Stimulated activated CD4-positive, alpha-beta T cell treated with anti-CD3 and anti-CD28 coated beads, Interleukin-12 subunit alpha, Interleukin-12 subunit beta, amount 100 ng/mL, for 24 hours (primary cell): ENCODE measurements around the gene SNRNP35.
"Not testable (repeated sequence)": the region's sequence is repeated elsewhere in the genome, so short reads cannot be mapped to it uniquely, and the experiment has no call there.

Source experiments
- DNase-seq, 2 experiments: peaks; one replicate each; pipeline ENCODE4 v3.0.0-alpha.2; 2020; ENCODE audit warnings: low read depth in 2 of 2

Gene SNRNP35

DNA sequence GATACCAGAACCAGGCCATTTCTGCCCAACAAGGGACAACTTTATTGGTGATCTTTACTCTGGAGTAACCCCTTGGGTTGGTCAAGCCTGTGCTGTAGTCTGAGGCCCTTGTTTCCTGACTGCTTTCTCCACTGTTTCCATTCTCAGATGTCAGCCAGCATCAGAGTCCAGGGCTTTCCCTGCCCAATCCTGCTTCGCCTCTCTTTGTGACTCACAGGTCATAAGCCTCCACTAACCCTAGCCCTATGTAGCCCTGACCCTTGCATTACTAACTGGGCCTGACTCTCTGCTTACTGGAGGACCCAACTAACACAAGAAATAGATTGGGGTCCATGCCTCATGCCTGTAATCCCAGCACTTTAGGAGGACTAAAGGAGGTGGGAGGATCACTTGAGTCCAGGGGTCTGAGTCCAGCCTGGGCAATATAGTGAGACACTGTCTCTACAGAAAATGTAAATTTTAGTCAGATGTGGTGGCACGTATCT is 8.6 kb upstream of the SNRNP35 start:
- DNase-seq: no peak

GRCh38 chr12:123449856-123450255 is 8.1 kb upstream of the SNRNP35 start:
- DNase-seq: no peak

- DNase-seq: no peak
Observed at GRCh38 chr12:123450636-123451035, 7.3 kb upstream of the SNRNP35 start.

GRCh38 chr12:123452276-123452550 is 5.7 kb upstream of the SNRNP35 start:
- not testable (repeated sequence) for DNase-seq

GRCh38 chr12:123453165-123453564 is 4.8 kb upstream of the SNRNP35 start:
- DNase-seq: no peak

DNA sequence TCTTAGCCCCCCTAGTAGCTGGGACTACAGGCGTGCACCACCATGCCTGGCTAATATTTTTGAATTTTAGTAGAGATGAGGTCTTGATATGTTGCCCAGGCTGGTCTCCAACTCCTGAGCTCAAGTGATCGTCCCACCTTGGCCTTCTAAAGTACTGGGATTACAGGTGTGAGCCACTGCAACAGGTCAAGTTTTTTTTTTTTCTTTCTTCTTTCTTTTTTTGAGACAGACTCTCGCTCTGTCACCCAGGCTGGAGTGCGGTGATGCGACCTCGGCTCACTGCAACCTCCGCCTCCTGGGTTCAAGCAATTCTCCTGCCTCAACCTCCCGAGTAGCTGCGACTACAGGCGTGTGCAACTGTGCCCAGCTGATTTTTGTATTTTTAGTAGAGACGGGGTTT is 5.2 kb downstream of the SNRNP35 start:
- DNase-seq: not testable (repeated sequence)

GRCh38 chr12:123465084-123465483 is 7.1 kb downstream of the SNRNP35 start:
- DNase-seq: no peak

- no peak for DNase-seq
Observed at GRCh38 chr12:123468786-123469185, 10.8 kb downstream of the SNRNP35 start.

- no peak for DNase-seq
Observed at GRCh38 chr12:123469978-123470377, 12.0 kb downstream of the SNRNP35 start.

DNA sequence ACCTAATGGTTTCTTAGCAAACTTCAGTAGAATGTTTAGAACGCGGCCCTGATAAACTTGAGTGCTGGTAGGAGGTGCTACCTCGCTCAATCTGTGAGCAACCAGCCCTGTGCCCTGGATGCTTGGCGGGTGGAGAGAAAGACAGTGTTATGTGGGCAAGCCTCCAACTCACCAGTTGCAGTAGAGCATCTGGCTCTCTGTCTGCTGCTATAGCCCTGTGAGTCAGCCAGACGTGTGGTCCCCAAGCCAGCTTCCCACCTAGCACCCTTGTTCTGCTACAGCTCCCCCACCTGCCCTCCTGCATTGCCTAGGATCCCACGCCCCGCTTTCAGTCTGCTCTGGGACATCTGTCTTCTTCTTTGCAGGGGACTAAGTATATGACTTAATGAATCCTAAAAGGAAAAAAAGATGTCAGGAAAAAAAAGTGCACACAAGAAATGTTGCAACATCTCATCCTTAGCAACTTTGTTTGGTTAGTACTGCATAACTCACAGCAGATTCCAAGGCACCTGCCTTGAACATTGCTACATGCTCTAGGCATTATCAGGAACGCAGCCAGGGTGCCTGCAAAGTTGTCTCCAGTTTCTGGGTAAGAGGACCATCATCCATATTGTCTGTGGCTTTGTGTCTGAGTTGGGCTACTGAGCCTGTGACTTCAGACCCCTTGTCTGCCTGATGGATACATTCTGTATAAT is 13.6 kb downstream of the SNRNP35 start:
- DNase-seq: no peak

- DNase-seq: no peak
Observed at GRCh38 chr12:123472438-123472849, 14.5 kb downstream of the SNRNP35 start.

DNA sequence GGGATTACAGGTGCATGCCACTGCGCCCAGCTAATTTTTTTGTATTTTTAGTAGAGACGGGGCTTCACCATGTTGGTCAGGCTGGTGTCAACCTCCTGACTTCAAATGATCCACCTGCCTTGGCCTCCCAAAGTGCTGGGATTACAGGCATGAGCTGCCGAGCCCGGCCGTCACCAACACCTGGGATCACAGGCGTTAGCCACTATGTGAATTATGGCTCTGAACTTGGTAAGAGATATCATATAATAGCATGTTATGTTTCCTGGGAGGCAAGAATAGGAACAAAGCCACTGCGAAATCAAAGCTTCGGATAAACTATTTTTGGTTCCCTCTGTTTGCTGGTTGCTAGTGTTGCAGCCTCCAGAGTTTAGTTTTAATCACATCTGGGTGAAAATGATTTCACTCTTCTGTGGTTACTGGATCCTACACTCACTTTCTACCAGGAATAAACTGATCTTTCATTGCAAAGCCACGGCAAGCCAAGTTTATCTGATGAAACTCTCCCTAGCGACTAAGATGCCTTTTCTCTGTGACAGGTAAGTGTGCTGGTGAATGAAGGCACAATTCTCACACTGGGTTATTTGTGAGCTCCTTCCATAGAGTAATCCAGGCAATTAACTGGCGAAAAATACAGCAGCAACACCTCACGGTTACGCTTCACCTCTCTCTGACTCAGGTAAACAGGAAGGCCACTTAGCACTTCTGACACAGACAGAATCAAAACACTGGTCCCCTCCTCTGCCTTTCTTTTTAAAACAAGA is 16.7 kb downstream of the SNRNP35 start:
- no peak for DNase-seq

- no peak for DNase-seq
Observed at GRCh38 chr12:123475246-123475703, 17.3 kb downstream of the SNRNP35 start.

DNA sequence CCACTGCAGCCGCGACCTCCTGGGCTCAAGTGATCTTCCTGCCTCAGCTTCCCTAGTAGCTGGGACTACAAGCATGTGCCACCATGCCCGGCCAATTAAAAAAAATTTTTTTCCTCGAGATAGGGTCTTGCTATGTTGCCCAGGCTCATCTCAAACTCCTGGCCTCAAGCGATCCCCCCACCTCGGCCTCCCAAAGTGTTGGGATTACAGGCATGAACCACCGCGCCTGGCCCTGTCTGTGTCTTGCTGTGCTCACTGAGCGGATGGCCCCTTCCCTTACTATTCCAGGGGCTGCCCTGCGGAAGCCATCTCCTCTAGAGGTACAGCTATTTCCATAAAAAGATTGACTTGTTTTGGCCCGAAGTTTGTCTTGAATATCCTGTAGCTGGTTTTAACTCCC is 20.1 kb downstream of the SNRNP35 start:
- no peak for DNase-seq

DNA sequence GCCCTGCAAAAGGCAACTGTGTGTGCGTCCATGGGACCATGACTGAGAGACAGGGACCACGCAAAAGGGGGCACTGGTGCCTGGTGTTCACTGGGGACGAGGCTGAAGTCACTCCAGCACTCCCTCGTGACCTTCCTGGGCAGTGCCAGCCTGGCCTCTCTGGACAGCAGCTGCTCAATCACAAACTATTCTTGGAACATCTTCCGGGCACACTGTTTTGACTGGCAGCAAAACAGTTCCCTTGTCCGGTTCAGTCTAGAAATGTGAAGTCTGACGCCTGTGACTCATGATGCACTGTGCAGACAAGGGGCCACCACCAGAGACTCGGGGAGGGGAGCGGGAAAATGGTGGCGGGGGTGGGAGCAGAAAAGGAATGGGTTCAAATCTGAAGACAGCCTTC is 20.8 kb downstream of the SNRNP35 start:
- no peak for DNase-seq

DNA sequence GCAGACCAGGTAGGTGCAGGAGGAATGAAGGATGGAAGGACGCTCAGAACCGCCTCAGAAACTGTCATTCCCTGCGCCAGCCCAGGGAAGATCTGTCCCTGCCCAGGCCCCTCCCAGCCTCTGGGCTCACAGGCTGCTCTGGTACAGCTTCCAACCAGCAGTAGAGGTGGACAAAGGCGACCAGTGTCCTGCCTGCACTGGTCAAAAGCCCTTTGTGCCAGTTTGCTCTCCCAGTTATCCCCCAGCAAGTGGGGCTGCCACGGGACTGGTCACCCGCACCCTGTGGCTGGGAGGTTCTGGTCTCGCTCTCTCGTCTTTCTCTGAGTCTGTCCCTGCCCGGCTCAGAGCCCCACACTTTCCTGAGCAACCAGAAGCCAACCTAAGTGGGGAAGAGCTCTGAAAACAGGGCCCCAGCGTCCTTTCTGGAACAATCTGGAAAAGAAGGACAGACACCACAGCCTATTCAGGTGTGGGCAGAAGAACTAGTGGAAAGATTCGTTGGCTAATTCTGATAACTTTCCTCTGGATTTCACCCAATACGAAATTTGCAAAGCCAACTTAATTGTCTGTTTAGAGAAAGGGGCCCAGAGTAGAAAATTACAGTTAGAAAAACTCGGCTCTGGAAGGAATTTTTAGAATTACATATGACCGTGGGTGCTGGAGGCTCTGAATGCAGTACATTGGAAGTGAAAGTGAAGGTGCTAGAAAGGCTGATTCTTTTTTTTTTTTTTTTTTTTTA is 21.7 kb downstream of the SNRNP35 start:
- no peak for DNase-seq

DNA sequence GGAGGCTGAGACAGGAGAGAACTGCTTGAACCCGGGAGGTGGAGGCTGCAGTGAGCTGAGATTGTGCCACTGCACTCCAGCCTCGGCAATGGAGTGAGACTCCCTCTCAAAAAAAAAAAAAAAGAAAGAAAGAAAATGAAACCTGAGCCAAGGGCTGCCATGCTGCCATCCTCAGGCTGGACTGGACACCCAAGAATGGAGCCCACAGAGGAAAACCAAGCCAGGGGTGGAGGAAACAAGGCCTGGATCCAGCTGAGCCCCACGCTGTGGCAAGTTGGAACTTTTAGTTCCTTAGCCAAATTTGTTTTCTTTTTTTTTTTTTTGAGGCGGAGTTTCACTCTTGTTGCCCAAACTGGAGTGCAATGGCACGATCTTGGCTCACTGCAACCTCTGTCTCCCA is 23.3 kb downstream of the SNRNP35 start:
- DNase-seq: not testable (repeated sequence)

DNA sequence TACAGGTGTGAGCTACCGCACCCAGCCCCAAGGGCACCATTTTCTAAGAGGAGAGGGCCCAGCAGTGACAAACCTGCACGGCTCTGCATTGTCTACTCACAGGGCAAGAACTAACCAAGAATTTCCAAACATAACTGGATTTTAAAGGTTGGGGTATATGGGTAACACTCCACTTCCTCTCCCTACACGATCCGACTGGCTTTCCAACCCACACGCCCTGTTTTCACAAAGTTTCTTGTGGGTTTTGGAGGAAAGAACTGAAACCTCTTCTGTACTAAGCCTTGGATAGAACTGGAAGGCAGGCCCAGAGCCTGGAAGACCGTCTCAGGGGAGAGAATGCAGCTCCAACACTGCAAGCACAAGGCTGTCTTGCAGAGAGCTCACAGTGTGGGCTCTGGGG is 24.9 kb downstream of the SNRNP35 start:
- no peak for DNase-seq

- no peak for DNase-seq
Observed at GRCh38 chr12:123483602-123484248, 25.8 kb downstream of the SNRNP35 start.

DNA sequence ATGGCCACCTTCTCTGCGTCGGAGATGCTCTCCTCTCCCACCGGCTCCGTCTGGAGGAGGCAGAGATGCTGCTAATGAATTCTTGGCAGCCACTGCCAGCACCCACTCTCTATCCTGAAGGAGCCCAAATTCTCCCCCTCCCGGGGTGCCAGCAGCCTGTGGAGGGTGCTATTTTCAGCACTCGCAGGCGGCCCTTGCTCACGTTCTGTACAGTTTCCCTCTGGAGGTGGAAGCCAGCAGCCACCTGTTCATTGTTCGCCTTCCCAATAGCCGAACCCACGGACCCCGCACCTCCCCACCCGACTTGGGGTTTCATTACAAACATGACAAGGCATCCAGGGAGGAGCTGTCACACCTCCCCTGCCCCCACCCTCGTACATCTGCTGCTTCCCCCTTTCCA is 27.8 kb downstream of the SNRNP35 start:
- no peak for DNase-seq

DNA sequence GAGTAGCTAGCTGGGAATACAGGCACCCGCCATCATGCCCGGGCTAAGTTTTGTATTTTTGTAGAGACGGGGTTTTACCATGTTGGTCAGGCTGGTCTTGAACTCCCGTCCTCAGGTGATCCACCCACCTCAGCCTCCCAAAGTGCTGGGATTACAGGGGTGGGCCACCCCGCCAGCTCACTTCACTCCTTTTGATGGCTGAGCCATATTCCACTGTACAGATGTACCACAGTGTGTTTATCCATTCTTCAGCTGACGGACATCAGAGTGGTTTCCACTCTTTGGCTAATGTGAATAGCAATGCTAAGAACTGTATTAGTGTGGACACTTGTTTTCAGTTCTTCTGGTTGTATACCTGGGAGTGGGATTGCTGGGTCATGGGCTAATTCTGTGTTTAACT is 29.5 kb downstream of the SNRNP35 start:
- DNase-seq: no peak

DNA sequence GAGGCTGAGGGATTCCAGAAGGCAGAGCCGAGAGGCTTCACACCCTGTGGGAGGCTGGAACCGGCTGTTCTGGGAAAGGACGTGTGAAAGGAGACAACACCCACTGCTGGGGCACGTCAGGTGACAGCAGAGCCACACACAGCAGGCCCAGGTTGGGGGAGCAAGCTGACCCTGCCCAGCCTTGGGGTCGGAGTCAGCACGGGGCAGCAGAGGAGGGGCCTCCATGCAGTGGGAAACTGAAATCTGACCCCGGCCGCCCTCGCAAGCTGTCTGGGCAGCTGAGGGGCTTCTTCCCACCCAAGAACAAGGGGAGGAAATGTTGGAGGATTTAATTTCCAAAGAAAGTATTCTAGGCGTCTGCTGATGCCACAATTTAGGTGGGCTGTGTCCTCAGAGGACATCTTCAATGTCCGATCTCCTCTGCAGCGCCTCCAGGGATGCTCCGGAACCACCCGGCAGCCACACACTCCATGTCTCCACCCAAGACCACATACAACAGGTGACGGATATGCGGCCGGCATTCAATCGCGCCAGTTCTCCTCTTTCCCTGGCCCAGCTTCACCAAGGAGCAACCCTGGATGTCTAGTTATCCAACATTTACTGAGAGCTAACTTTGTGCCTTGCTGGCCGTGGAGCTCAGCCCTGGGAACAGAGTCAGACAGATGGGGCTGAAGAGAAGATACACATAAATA is 30.7 kb downstream of the SNRNP35 start:
- DNase-seq: no peak
